Osteoblast (primary cell): Measurements from ENCODE around the gene B3GNT7. TPM values are rescaled to one million over a fixed set of nuclear protein-coding genes. Genes with fewer than 3 reads are reported as not detected.

ENCODE experiments used
- DNase-seq: peaks from one replicate; pipeline ENCODE4 v3.0.0; 2011; ENCODE audit warnings: low spot score, mixed read lengths; ENCODE audit not compliant: insufficient read length; ENCODE audit errors: missing footprints
- H2AFZ ChIP-seq: 2 replicates; pipeline ENCODE4 v1.6.0; 2011; ENCODE audit warnings: mild to moderate bottlenecking, low read length
- H3K27ac ChIP-seq: 2 replicates; pipeline ENCODE4 v1.5.1; 2011; ENCODE audit warnings: mild to moderate bottlenecking, low read depth, low read length, moderate library complexity
- H3K27me3 ChIP-seq: 2 replicates; pipeline ENCODE4 v1.6.0; 2012; ENCODE audit warnings: mild to moderate bottlenecking, control low read depth, inconsistent platforms, low read length, moderate library complexity; ENCODE audit not compliant: insufficient read depth
- H3K36me3 ChIP-seq: 2 replicates; pipeline ENCODE4 v1.5.1; 2011; ENCODE audit warnings: mild to moderate bottlenecking, low read length, control low read depth, moderate library complexity; ENCODE audit not compliant: insufficient read depth
- H3K4me1 ChIP-seq: 2 replicates; pipeline ENCODE4 v1.5.1; 2011; ENCODE audit warnings: mild to moderate bottlenecking, low read length, control low read depth, moderate library complexity; ENCODE audit not compliant: insufficient read depth
- H3K4me2 ChIP-seq: 2 replicates; pipeline ENCODE4 v1.6.0; 2011; ENCODE audit warnings: mild to moderate bottlenecking, low read length; ENCODE audit not compliant: insufficient read depth
- H3K4me3 ChIP-seq: fragments of 200-600 bp; sonication (generic); 3 replicates; pipeline ENCODE4 v1.5.1; 2012; ENCODE audit warnings: mild to moderate bottlenecking, low read length, inconsistent platforms; ENCODE audit not compliant: insufficient read depth
- H3K79me2 ChIP-seq: 2 replicates; pipeline ENCODE4 v1.6.0; 2012; ENCODE audit warnings: mild to moderate bottlenecking, low read length, control low read depth, inconsistent platforms; ENCODE audit not compliant: insufficient read depth
- H3K9me3 ChIP-seq: 2 replicates; pipeline ENCODE4 v1.5.1; 2011; ENCODE audit warnings: low read depth, low read length, control low read depth
- H4K20me1 ChIP-seq: 2 replicates; pipeline ENCODE4 v1.6.0; 2012; ENCODE audit warnings: mild to moderate bottlenecking, low read length, control low read depth; ENCODE audit not compliant: insufficient read depth
- CTCF ChIP-seq: IDR thresholded peaks from 2 replicates; pipeline ENCODE4 v1.5.1; 2011; ENCODE audit warnings: mild to moderate bottlenecking, low read depth, low read length, moderate library complexity; ENCODE audit errors: extremely low read depth
- total RNA-seq: library from RNA; depleted of rRNA; stranded (reverse); fragments of >200 nt; gene quantifications from 2 replicates; pipeline ENCODE4 v1.2.3, GENCODE V29; 2012

Gene B3GNT7
- total RNA-seq, 1 donor, result 0.72 TPM

DNA sequence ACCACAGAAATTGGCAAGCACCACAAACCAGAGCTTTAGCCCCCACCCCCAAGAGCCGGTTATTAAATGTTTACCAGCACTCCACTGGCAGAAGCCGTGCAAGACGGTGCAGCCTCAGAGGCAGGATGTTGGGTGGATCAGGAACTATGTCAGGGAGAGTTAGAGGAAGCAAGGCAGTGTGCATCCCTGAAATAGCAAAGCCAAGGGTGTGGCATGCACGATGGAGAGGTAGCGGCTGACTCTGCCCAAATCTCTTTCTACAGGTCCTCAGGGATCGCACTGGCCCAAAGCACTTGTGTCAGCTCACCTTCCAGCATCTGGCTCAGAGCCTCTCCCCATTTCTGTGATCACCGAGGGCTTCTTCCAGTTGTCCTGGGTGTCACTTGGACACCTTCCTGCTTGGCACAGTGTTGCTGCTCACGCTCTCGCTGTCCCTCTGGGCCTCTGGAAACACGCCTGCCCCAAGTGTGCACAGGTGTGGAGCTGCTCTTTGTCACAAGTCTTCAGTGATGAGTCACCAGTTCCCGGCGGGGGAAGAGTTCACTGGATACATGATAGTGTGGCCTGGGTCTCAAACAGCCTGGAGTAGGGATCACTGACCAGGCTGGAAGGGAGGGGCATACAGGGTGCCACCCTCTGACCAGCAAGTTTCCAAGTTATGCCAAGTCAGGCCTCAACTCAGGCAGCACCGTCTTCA lies 17.3 kb upstream of the B3GNT7 start:
- H4K20me1 ChIP-seq, result no peaks in the 10 kb centered on the region
- no peak overlapping the region for H3K4me2 ChIP-seq
- no peak overlapping the region for H3K4me3 ChIP-seq
- no peaks in the 10 kb centered on the region for H3K79me2 ChIP-seq
- H3K4me1 ChIP-seq, result no peaks in the 10 kb centered on the region
- H3K27me3 ChIP-seq, result no peaks in the 10 kb centered on the region
- no peaks in the 10 kb centered on the region for H3K9me3 ChIP-seq
- H3K36me3 ChIP-seq, result no peaks in the 10 kb centered on the region
- no peak overlapping the region for H2AFZ ChIP-seq
- no peak overlapping the region for H3K27ac ChIP-seq
- DNase-seq, result no peak
- no peak for TF ChIP-seq CTCF

DNA sequence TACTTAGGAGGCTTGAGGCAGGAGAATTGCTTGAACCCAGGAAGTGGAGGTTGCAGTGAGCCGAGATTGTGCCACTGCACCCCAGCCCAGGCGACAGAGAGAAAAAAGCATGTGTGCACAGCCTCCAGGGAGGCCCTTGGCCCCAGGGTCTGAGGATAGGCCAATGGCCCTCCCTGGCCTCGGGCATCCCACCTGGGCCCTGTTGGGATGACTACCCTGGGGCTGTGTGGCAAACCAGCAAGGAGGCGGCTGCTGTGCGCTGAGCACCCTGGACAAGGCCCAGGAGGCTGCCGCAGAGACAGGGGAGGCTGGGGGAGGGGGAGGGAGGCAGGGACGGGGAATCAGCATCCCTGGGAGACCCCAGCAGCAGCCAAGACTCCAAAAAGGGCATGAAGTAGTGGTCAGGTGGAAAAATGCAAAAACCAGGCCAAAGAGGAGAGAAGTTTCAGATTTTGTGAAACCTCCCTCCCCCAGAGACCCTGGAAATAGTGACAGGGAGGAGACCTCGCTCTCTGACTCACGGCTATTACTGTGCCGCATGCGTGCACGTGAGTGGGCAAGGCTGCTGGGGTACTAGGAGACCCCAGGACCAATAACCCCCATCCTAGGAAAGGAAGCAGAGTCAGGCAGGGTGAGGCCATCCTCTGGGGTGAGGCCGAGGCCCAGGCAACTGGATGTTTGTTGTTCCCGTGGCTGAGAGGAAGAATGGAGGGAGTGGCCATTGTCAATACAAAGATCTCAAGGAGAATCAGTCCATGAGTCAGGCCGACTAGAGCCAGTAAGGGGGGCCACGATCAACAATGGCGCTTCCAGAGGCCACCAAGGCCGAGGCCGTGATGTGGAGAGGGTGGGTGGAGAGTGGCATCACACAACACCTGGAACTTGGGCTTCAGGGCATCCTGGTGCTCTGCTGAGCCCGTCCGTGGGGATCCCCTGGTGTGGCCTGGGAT lies 16.0 kb upstream of the B3GNT7 start:
- no peak overlapping the region for H3K4me2 ChIP-seq
- H3K79me2 ChIP-seq, result no peaks in the 10 kb centered on the region
- no peak for TF ChIP-seq CTCF

GRCh38 chr2:231380307-231380706 lies 15.2 kb upstream of the B3GNT7 start:
- no peaks in the 10 kb centered on the region for H3K27me3 ChIP-seq
- H3K27ac ChIP-seq, result no peak overlapping the region
- no peak overlapping the region for H2AFZ ChIP-seq
- peaks cover 6% of the 10 kb centered on the region for H3K9me3 ChIP-seq
- H3K4me2 ChIP-seq, result no peak overlapping the region
- H3K36me3 ChIP-seq, result no peaks in the 10 kb centered on the region
- TF ChIP-seq CTCF, result no peak
- H3K4me1 ChIP-seq, result no peaks in the 10 kb centered on the region
- H3K79me2 ChIP-seq, result no peaks in the 10 kb centered on the region
- H4K20me1 ChIP-seq, result no peaks in the 10 kb centered on the region
- no peak overlapping the region for H3K4me3 ChIP-seq
- peak; percentile 44 for DNase-seq

More for the DNA sequence above, 16.0 kb upstream of the B3GNT7 start:
- no peaks in the 10 kb centered on the region for H3K4me1 ChIP-seq
- DNase-seq, result no peak
- no peaks in the 10 kb centered on the region for H3K36me3 ChIP-seq
- no peaks in the 10 kb centered on the region for H4K20me1 ChIP-seq
- peaks cover under 1% of the 10 kb centered on the region for H3K9me3 ChIP-seq
- no peak overlapping the region for H2AFZ ChIP-seq
- no peak overlapping the region for H3K4me3 ChIP-seq
- no peak overlapping the region for H3K27ac ChIP-seq
- no peaks in the 10 kb centered on the region for H3K27me3 ChIP-seq
